Measurements from ENCODE around the gene EFCAB11.

Gene EFCAB11

DNA sequence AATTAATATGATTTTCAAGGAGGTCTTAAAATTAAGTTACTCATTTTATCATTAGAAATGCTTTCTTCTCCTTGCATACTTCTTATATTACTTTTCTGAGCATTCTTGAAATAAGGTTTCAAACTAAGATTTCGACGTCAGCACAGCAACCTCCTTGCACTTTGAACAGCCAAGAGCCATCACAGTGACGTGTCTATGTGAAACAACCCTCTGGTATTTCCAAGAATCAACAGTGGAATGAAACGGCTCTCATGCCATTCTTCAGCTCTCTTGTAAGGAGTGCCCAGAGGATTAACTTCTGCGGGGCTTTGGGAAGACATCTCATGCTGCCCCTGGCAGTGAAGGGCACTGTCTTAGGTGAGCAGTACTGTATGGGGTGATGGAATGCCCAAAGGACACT lies 109.2 kb downstream of the EFCAB11 start:
- no peak overlapping the region for H3K27ac ChIP-seq
- no peaks in the 10 kb centered on the region for H3K27me3 ChIP-seq
- H3K4me1 ChIP-seq (ENCODE audit: control insufficient read depth in 1 of 2, insufficient read depth in 1 of 2, low read depth in 1 of 2, low read length in 1 of 2) = no peaks in the 10 kb centered on the region
- TF ChIP-seq, protein P1, sequence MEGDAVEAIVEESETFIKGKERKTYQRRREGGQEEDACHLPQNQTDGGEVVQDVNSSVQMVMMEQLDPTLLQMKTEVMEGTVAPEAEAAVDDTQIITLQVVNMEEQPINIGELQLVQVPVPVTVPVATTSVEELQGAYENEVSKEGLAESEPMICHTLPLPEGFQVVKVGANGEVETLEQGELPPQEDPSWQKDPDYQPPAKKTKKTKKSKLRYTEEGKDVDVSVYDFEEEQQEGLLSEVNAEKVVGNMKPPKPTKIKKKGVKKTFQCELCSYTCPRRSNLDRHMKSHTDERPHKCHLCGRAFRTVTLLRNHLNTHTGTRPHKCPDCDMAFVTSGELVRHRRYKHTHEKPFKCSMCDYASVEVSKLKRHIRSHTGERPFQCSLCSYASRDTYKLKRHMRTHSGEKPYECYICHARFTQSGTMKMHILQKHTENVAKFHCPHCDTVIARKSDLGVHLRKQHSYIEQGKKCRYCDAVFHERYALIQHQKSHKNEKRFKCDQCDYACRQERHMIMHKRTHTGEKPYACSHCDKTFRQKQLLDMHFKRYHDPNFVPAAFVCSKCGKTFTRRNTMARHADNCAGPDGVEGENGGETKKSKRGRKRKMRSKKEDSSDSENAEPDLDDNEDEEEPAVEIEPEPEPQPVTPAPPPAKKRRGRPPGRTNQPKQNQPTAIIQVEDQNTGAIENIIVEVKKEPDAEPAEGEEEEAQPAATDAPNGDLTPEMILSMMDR (IDR thresholded peaks at IDR 0.05) = no peak
- H3K4me3 ChIP-seq (ENCODE audit: low read depth in 1 of 2, low read length in 1 of 2) = no peak overlapping the region
- H3K9me3 ChIP-seq = no peaks in the 10 kb centered on the region
- H3K36me3 ChIP-seq = no peaks in the 10 kb centered on the region

DNA sequence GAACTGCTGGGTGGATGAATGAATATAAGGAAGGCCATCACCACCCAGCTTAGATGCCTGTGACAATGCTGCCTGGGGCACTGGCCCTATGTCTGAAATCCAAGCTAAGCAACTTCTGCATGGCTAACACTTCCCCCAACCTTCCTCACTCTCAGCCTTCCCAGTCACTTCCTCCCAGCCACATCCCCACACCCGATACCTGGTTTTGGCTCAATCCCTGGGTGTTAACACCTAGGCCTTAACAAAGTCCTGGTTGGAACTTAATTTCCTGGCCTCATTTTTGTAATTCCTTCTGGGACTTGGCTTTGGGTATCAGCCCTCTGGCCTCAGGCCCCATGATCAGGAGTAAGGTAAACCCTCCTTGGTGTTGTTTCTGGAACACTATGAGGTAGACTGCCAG lies 110.0 kb downstream of the EFCAB11 start:
- Histone ChIP-seq H3K27me3 (no peaks in the 10 kb centered on the region), H3K4me3 (ENCODE audit: low read depth in 1 of 2, low read length in 1 of 2) (no peak overlapping the region), H3K9me3 (no peaks in the 10 kb centered on the region), H3K27ac (no peak overlapping the region), H3K36me3 (no peaks in the 10 kb centered on the region), H3K4me1 (ENCODE audit: control insufficient read depth in 1 of 2, insufficient read depth in 1 of 2, low read depth in 1 of 2, low read length in 1 of 2) (no peaks in the 10 kb centered on the region)
- TF ChIP-seq, protein P1 (IDR thresholded peaks at IDR 0.05) = no peak

DNA sequence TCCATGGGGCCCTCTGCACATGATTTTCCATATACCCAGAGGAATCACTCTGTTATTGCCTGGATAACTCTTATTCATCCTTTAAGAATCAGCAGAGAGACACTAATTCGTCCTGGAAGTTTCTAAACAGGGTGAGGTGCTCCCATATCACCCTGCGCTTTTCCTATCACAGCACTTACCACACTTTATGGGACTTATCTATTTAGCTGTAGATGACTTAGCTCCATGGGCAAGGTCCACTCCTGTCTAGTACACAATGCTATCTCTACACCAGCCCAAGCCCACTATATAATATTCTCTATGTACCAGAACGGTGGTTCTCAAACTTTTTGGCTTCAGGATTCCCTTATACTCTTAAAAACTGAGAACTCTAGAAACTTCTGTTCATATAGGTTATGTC lies 111.7 kb downstream of the EFCAB11 start:
- TF ChIP-seq, protein P1 (IDR thresholded peaks at IDR 0.05) = no peak
- H3K27ac ChIP-seq = no peak overlapping the region

DNA sequence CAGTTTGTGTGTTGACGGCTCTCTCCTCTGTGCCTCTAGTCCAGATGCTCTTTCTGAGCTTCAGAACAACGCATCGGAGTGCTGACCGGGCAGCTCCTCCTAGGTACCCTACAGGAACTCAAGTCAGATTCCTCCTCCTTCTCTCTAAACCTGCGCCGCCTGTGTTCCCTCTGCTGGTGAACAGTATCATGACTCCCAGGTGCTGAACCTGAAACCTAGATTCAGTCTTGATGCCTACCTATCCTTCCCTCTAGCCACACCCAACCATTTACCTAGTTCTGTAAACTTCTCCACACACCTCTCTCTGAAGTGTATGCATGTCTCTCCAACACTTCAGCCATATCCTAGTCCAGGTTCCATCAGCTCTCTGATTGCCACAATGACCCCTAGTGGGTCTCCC lies 112.7 kb downstream of the EFCAB11 start:
- TF ChIP-seq, protein P1 (IDR thresholded peaks at IDR 0.05) = no peak
- no peaks in the 10 kb centered on the region for H3K36me3 ChIP-seq
- no peaks in the 10 kb centered on the region for H3K4me1 ChIP-seq (ENCODE audit: control insufficient read depth in 1 of 2, insufficient read depth in 1 of 2, low read depth in 1 of 2, low read length in 1 of 2)

More for the DNA sequence above, 111.7 kb downstream of the EFCAB11 start:
- Histone ChIP-seq H3K9me3 (no peaks in the 10 kb centered on the region), H3K36me3 (no peaks in the 10 kb centered on the region), H3K4me3 (ENCODE audit: low read depth in 1 of 2, low read length in 1 of 2) (no peak overlapping the region), H3K27me3 (no peaks in the 10 kb centered on the region), H3K4me1 (ENCODE audit: control insufficient read depth in 1 of 2, insufficient read depth in 1 of 2, low read depth in 1 of 2, low read length in 1 of 2) (no peaks in the 10 kb centered on the region)

DNA sequence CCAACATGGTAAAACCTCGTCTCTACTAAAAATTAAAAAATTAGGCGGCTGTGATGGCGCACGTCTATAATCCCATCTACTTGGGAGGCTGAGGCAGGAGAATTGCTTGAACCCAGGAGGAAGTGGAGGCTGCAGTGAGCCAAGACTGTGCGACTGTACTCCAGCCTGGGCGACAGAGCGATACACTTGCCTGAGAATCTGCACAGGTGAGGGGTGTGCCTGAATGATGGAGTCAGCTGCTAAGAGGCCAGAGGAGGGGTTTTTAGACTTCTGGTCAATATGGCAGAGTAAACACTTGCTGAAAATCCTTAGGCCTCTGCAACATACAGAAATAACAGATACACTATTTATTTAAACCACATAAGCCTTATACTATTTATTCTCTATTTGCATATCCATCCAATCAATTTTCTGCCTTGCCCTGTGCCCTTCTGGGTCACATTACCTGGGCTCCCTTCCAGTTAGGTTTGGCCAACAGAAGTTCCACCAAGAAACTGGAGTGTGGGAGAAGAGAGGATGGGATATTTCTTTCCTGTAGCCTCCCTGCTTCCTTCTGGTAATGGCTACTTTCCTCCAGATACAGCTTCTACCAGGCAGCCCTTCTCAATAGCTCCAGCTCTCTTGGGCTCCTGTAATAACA lies 117.6 kb downstream of the EFCAB11 start:
- H3K9me3 ChIP-seq = no peaks in the 10 kb centered on the region
- H3K36me3 ChIP-seq = no peaks in the 10 kb centered on the region
- no peaks in the 10 kb centered on the region for H3K27me3 ChIP-seq
- H3K27ac ChIP-seq = no peak overlapping the region
- H3K4me1 ChIP-seq (ENCODE audit: control insufficient read depth in 1 of 2, insufficient read depth in 1 of 2, low read depth in 1 of 2, low read length in 1 of 2) = no peaks in the 10 kb centered on the region
- H3K4me3 ChIP-seq (ENCODE audit: low read depth in 1 of 2, low read length in 1 of 2) = no peak overlapping the region
- TF ChIP-seq, protein P1 (IDR thresholded peaks at IDR 0.05) = no peak

More for the DNA sequence above, 112.7 kb downstream of the EFCAB11 start:
- H3K27ac ChIP-seq = no peak overlapping the region
- no peaks in the 10 kb centered on the region for H3K9me3 ChIP-seq
- no peak overlapping the region for H3K4me3 ChIP-seq (ENCODE audit: low read depth in 1 of 2, low read length in 1 of 2)
- H3K27me3 ChIP-seq = no peaks in the 10 kb centered on the region

Data from neutrophil (primary cell).